Colon (tissue), 2 donors: ENCODE measurements around the gene FYN.

Source experiments
- FAIRE-seq: peaks from 2 replicates; lab custom pipeline; 2012; peaks lifted over from hg19 to GRCh38; lab: Jason Lieb, UNC
- donor health status: control.
- donor health status: control.

FYN gene

DNA sequence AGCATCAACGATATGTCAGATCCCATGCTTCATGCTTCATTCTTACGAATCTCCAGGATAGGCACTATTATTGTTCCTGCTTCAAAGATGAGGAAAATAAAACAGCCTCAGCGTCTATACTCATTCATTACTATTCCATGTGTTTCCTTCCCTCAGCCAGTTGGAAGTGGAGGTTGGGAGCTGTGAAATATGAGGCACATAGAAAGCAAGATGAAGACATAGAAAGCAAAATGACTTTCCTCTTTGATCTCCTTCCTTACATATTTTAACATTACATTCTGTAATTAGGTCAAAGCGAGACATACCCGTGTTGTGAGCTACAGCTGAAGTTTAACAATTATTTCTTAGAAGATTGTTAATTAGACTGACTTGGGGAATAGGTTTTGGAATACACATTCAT, 125.4 kb downstream of the FYN start:
- no peak for FAIRE-seq

DNA sequence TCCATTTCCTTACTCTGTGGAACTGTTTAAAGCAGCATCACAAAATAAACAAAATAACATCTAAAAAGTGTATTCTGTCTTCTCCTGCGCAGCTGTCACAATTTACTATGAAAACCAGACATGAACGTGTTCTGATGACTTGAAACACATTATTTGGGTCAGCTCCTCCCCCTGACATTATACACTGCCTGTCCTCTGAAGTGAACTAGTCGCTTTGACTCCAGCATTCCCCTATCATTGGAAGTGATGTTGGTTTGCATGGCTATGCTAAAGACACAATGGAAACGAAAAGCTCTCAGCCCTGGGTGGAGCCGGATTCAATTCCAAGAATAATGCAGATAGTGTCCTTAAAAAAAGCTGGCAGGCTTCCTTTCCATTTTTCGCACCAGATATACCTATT, 125.9 kb downstream of the FYN start:
- FAIRE-seq = no peak

DNA sequence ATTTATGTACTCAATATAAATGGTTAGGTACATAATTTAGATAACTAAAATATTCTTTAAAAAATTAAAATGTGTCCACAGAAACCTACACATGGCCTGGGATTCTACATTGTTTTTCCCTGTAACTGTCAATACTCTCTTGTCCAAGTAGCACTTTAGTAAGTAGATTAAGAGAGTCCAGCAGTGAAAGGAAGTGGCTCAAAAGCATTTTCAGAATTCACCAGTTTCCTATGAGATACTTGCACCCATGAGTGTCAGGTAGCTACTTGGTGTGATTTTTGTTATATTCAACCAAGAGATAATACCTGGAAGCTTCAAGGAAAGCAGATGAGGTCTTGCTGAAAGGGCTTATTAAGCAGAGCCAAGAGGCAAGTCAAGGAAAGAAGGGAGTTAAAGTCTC, 126.3 kb downstream of the FYN start:
- FAIRE-seq = no peak

DNA sequence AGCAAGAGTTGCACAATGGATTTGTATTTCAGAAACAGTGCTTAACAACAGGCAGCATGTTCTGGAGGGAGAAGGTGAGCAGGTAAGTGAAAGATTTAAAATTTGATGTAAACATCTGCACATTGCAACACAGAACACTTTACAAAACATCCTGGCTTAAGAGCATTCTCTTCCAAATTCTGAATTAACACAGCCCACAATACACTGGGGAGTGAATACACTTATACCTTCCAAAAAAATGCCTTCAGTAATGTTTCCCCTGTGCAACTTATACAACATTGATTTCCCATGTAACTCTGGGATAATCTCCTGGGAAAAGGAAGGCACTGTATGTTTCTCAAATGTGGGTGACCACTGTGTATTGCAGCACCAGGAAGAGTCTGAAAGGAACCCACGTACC, 127.6 kb downstream of the FYN start:
- no peak for FAIRE-seq

DNA sequence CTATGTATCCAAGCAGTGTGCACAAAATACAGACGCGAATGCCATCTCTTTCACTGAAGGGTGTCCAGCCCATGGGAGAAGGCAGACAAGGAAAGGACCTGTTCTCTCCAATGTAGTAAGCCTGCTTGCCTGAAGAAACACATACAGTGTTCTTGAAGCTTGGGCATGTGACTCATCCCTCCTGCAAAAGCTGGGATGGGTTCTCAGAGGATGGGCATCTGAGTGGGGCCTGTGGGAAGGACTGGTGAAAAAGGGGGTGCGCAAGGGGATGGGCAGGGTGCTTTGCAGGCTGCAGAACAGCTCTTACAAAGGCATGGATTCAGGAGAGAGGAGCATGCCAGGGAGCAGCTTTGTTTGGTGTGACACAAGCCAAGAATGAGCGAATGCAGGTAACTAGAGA, 128.1 kb downstream of the FYN start:
- FAIRE-seq = no peak

DNA sequence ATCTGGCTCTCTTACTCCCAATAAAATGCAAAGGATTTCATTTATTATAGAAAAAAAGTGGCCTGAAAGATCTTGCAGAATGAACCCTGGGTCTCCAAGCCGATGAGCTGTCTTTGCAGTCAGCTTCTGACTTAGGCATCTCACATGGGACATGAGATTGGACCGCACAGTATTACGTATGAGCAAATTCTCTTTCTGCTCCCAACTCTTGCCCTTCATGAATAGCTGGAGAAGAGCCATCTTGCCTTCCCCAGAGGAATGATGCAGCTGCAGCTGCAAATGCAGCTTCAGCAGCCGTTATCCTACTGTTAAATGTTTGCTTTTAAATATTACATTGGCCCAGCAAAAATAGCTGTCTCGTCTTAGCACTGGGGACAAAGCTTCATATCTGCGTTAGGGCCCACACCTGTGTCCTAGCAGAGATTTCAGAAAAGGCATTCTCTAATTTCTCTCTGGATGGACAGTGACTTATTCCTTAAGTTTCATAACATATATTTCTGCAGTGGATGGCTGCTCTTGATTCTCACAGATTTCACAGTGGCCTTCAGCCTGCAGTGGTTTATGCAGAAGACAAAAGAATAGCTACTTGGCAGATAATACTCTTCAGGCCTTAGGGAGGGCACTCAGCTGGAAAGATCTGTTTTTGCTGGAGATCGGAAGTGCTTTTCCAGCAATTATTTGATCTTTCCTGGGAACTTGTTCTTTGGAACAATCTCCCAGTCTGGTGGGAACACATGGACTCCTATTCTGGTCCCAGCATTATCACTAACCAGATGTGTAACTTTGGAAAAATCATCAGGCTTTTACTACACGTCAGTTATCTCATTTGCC, 129.2 kb downstream of the FYN start:
- FAIRE-seq = no peak

DNA sequence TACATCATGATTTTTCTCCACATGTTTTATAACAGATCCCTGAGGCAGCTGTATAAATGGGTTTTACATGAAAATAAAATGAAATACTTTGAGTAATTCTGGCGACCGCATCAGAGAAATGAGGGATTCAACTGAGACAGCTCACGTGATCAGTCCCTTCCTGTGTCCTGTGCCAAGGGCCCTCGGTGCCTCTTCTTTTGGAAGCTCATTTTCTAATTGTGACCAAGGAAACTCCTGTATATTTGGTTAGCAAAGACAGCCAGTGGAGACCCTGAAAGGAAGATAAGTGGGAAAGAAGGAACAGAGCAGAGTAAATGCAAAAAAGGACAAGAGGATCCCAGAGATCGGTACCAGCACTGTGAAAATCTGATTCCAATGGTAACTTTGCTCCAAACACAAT, 129.9 kb downstream of the FYN start:
- no peak for FAIRE-seq

DNA sequence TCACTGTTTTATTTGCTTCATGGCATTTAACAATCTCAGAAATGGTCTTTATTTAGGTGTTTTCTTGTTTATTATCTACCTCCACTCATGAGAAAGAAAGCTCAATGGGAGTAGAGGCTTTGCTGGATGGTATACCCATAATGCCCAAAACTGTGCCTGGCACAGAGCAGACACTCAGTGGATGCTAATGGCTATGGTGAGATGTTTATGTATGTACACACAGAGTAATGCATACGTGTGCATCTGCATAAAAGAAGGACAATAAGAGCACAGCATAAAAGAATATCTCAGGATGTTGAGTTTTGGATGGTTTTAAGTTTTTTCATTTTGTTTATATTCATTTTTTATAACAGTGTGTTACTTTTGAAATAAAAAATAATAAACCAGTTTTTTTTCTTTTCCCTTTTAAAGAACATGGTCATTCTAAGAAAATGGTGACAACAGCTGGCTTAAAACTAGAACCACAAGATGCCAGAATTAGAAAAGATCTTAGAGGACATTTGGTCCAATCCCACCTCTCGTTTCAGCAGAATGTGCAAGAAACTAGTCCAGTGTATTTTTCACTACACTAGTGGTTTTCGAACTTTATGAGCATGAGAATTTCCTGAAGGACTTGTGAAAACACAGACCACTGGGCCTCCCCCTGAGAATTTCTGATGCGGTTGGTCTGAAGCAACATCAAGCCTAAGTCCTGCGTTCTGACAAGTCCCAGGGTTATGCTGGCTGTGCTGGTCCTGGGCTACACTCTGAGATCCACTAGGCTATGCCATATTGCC, 131.9 kb downstream of the FYN start:
- no peak for FAIRE-seq

DNA sequence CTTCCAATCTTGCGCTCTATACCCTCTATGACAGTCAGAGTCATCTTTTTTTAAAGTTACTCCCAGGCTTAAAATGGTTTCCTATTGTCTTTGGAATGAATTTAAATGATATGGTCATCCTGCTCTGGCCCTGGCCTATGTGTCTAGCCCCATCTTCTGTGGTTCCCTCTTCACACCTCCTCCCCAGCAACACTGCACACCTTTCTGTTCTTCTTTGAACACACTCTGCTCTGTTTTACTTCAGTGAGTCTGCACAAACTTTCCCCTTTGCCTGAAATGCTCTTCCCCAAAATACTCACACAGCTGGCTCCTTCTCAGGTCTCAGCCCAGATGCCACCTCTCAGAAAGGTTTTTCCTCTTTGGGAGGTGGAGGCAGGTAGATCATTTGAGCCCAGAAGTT, 132.7 kb downstream of the FYN start:
- no peak for FAIRE-seq

DNA sequence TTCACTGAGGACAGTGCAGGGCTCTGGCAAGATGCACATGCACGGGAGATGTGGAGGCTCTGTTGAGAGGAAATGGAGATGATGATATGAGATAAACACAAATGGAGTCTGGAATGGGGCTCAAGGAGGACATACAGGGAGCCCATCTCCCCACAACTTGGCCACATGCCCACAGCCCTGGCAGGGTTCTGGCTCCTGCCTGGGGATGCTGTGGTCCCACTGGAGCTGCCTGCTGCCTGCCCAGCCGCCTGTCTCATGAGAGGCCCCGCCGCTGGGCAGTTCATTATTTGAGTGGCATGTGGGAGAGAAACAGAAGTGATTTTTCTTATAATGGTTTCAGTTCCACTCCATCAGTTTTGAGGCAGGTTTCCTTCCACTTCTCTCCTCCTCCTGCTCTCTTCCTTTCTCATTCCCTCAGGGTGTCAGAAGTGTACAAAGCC, 134.0 kb downstream of the FYN start:
- no peak for FAIRE-seq

DNA sequence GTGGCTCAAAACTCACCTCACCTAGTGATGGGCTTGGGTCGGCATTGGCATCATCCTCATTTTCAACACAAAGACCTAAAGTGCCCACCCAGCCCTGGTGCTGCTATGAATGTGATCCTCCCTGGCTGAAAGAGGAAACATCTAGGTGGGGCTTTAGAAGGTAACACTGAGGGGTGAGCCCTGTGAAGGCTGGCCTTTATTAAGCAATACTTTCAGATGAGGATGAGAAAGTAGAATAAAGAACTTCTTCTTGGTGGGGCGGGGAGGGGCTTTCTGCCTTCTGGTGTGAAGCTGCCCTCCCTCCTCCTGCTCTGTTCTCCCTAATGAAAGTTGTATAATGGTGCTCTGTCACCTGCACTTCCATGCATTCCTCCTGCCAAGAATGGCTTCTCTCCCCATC, 134.6 kb downstream of the FYN start:
- FAIRE-seq = no peak

DNA sequence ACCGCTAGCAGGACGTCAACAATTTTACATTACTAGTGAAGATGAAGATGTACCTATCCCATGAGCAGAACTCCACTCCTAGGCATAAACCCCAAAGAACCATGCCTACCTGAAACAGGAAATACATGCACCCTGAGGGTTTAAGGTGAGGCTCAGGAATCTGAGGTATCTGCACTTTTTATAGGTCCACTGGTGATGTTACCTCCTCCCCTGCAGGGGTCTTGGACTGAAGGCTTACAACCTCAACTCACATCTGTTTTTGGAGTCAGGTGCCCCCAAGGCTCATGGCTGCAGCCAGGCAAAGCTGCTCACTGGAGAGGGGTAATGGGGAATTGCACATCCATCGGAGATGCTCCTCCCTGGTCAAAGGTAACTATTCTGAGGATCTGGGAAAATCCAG, 135.1 kb downstream of the FYN start:
- FAIRE-seq = no peak

DNA sequence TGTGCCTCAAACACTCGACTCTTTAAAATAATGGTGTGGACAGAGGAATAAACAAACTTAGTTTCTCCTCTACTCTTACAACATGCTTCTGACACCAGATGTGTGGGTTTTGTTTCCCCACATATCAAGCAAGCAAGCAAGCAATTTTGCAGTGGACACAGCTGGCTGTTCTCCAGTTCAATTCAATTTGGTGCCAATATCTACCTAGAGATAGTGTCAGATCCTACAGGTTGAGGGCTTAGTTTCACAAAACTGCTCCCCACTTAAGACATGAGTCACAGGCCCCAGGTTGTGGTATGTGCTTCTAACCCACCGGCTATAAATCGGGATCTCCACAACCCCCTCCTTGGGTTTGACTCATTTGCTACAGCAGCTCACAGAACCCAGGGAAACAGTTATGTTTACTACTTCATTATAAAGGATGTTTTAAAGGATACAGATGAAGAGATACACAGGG, 136.2 kb downstream of the FYN start:
- FAIRE-seq = no peak

DNA sequence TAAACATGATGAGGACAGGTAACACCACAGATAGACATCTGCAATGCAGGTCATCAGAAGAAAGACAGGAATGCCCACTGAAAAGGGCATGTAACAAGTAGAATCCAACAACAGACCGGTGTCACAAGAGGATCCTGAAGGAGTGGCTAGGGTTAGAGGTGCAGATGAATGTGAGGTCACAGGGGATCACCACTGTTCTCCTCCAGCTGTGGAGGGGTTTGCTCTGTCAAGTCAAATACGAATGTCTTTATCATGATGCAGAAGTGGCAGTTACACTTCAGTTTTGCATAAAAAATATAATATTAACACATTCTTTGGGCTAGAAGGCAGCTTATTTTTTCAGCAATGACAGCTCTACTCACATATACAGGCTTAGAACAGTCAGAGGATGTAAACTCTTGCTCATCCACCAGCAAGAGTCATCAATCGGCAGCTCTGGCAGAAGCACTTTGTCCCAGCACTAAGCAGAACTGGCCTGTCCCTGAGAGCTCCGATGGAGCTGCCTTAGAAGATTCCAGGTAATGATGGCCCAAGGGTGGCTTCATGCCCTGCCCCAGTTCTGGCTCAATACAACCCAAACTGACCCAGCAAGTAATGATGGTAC, 137.1 kb downstream of the FYN start:
- no peak for FAIRE-seq

DNA sequence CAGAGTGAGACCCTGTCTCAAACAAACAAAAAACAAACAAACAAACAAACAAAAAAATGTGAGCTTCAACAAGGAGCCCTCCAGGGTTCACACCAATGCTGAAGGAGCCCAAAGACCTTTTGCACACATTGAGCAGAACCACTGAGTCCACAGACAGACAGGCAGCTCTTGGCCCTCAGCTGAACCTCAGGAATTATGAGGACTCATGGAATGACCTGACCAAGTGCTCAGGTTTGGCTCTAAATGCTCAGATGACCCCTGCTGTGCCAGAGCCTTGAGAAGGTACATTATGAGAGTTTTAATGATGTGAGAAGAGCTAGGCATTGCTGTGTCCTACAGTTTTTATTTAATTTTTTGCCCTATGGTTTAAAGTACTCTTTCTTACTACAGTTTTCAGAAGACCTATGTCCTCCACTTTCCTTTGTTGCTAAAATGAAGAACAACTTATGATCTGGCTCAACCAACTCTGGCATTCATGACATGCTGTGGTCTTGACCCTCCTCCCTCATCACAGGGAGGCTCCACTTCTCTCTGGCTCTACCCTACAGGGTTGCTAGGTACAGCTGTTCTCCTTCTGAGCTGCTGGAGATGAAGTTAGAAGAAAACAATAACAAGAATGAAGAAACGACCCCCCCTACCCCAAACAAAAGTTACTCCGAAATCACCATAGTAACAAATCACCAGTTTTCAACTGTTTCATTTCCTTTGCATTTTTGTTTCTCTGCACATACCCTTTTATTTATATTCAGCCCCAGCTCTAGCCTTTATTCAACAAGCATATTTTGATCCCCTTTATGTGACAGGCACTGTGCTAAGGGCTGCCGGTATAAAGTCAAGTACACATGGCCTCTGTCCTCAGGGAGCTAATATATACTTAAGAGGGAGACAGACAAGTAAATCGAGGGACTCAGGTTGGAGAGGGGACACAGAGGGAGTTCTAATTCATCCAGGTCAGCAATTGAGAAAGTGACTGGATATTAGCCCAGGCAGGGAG, 138.9 kb downstream of the FYN start:
- FAIRE-seq = no peak

DNA sequence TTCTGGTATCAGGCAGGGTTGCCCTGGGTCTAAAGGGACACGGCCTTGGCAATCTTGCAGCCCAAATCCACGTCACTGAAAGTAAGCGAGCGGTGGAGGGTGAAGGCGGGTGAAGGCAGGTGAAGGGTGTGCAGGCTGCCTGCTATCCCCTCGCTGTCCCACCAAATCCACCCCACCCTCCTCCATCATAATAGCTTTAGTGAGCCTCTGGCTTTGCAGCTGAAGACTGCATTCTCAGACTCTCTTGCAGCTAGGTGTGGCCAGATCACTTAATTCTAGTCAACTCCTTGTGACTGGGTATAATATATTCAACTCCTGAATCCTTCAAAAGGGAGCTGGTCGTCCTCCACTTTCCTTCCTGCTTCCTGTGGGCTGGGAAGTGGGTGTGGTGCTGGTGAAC, 140.9 kb downstream of the FYN start:
- no peak for FAIRE-seq

DNA sequence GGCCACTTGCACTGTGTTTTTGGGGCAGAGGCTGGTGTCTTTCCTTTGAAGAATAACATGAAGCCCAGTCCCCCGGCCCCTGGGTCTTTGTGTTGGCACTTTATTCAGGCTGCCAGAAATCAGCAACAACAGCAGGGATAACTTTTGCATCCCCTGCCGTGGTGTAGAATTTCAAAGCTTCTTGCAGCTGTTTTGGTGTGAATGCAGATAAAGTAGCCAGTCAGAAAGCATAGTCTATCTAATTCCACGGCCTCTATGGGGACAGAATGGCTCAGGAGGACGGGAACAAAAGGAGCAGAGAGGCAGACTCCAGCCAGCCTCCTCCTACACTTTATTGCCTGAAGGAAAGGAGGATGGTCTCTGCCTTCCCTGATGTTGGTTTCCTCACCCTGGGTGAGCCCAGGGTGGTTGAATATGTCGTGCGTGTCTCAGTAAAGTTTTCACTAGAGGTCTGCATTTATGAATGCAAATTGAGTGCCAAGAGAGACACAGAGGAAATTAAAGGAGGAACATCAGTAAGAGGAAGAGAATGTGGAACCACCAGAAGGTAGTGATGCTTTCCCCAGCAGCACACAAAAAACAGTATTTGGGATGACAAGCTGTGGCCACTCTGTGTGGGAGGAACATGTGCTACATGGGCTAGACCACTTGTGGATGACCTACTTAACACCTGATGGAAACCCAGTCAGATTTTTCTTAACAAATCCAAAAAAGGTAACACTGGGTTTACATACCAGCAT, 141.6 kb downstream of the FYN start:
- FAIRE-seq = no peak

DNA sequence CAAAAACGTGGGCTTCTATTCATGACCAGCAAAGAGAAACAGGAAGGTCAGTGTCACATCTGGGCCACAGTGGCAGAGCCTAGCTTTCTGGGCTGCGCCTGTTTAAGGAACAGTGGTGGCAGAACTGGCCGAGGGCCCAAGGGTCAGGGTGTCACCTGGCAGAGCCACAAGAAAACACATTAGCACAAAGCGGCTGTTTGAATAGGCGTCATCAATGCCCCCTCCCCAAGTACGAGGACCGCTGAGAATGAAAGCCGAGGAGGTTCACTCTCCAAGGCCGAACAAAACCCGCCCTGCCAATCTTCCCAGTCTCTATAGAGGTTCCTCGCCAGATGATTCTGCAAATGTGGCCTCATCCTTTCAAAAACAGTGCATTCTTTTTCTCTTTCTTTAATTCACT, 142.4 kb downstream of the FYN start:
- FAIRE-seq = no peak

DNA sequence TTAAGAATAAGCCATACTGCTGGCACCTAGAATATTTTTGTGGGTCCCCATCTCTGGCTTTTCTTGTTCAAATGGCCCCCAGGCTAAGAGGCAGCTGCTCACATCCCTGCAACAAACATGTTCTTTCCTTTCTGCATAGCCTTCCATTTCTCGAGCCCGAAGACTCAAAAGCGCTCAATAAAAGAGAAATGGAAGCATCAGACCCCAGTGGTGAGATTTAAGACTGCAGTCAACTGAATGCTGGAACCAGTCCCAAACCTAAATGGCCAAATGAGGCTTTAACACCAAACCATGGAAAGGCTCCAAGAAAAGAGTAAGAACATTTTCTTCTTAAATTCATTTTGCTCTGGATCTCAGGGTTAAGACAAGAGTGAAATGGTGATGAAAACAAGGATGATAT, 145.4 kb downstream of the FYN start:
- no peak for FAIRE-seq

DNA sequence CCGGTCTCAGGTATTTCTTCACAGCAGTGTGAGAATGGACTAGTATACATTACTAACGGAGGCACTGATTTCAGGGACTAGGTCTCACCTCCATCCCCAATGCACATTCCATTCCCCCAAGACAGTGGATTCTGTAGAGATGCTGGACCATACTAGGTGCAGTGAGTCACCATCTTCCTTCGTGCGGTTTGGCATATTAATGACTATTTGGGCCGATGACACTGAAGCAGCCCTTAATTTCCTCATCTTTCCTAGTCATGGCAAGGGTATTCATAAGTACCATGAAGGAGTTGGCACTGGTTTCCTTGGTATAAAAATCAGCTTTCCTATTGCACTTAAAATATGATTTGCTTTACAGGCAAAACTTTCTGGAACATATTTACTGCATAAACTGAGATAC, 146.2 kb downstream of the FYN start:
- no peak for FAIRE-seq

DNA sequence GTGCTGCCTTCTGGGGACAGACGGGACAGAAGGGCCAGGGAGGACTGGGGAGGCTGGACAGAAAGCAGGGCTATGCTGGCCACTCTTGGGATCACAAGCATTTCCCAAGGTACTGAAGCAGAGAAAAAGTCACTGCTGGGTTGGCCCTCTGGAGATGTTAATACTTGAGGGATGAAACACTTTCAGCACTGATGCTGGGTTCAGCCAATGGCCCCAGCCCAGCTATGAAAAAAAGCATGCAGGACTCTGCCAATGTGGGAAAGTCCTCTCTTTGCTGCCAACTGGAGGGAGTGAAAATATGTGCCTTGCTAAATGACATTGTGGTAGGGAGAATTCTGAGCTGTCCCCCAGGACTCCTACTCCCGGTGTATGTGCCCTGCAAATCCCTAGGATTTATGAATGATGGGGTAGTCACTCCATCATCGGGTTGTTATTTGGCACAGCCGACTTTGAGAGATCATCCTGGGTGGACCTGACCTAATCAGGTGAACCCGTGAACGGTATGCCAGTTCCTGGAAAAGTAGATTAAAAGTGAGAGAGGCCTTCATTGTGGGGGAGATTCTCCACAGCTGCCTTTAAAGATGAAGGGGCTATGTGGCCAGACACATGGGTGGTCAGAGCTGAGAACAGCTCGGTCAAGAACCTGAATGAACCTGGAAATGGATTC, 147.7 kb downstream of the FYN start:
- no peak for FAIRE-seq
